GM12872 (cell line): ENCODE results near the gene AQP2.

Source experiments
- TF ChIP-seq, protein P1 (sequence below): IDR thresholded peaks from 3 replicates; pipeline ENCODE4 v1.5.1; 2011; ENCODE audit warnings: low read depth, mild to moderate bottlenecking, low read length, moderate library complexity; ENCODE audit not compliant: insufficient read depth

The AQP2 gene

GRCh38 chr12:49984476-49985359 is 34.2 kb downstream of the AQP2 start:
- TF ChIP-seq, protein P1, sequence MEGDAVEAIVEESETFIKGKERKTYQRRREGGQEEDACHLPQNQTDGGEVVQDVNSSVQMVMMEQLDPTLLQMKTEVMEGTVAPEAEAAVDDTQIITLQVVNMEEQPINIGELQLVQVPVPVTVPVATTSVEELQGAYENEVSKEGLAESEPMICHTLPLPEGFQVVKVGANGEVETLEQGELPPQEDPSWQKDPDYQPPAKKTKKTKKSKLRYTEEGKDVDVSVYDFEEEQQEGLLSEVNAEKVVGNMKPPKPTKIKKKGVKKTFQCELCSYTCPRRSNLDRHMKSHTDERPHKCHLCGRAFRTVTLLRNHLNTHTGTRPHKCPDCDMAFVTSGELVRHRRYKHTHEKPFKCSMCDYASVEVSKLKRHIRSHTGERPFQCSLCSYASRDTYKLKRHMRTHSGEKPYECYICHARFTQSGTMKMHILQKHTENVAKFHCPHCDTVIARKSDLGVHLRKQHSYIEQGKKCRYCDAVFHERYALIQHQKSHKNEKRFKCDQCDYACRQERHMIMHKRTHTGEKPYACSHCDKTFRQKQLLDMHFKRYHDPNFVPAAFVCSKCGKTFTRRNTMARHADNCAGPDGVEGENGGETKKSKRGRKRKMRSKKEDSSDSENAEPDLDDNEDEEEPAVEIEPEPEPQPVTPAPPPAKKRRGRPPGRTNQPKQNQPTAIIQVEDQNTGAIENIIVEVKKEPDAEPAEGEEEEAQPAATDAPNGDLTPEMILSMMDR = no peak

- TF ChIP-seq, protein P1 = no peak
These were observed 35.4 kb downstream of the AQP2 start for GRCh38 chr12:49985981-49986380.

- TF ChIP-seq, protein P1 = no peak
These were observed 37.2 kb downstream of the AQP2 start for GRCh38 chr12:49987625-49988303.

GRCh38 chr12:49990273-49990672 is 39.7 kb downstream of the AQP2 start:
- TF ChIP-seq, protein P1 = no peak

- TF ChIP-seq, protein P1 = no peak
These were observed 47.9 kb downstream of the AQP2 start for GRCh38 chr12:49998453-49998852.

GRCh38 chr12:50003595-50003994 is 53.1 kb downstream of the AQP2 start:
- TF ChIP-seq, protein P1 = no peak

GRCh38 chr12:50004696-50005095 is 54.2 kb downstream of the AQP2 start:
- TF ChIP-seq, protein P1 = no peak
